OCI-M1 (cell line): ENCODE data around the gene CHMP2A.

Experiments
- DNase-seq: peaks from one replicate; lab custom pipeline; 2025; lab: John Stamatoyannopoulos, UW

The CHMP2A gene

GRCh38 chr19:58569943-58570670 lies 15.2 kb upstream of the CHMP2A start:
- no peak for DNase-seq

GRCh38 chr19:58569191-58569942 lies 14.5 kb upstream of the CHMP2A start:
- DNase-seq = no peak

DNA sequence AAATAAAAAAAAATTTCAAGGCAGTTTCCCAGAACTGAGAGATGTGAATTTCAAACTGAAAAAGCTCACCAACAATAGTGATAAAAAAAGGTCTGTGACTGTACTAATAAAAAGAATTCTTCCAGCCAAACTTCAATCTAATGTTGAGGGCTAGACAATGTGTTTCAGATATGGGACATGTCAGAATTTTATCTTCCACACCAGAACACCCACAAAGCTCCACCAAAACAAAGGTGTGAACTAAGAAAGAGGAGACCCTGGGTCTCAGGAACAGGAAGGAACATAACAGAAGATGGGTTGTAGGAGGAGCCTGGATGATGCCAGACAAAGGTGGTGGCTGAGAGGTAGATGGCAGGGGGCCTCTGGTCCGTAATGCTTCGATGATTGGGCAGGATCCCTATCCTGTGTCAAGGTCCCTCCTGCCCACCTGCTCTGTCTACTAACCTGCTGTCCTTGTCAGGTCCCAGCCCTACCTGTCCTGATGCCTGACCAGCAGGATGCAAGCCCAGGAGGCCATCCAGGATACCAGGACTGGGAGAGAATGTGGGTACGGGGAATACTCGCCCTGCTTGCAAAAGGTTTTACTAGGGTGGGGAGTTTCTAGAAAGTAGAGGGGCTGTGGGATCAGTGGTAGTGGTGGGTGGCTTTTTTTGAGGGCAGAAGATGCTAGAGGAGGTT lies 13.7 kb upstream of the CHMP2A start:
- no peak for DNase-seq

- no peak for DNase-seq
Observed at GRCh38 chr19:58566989-58567388, 12.1 kb upstream of the CHMP2A start.

DNA sequence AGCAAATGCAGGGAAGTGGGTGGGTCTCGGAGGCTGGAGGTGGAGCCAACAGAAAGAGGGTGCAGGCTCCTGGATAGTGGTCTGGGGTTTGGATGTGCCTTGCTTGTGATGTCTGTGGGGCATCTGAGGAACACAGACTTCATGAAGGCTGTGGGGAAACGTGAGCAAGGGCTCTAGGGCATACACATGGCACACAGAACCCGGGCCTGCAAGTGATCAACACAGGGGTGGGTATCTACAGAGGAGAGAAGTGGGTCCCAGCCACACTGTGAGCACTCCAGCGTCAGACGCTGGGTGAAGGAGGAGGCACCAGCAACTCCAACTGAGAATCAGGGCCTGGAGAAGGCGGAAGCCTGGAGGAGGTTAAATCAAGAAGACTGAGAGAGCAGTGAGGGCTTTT lies 8.9 kb upstream of the CHMP2A start:
- no peak for DNase-seq

DNA sequence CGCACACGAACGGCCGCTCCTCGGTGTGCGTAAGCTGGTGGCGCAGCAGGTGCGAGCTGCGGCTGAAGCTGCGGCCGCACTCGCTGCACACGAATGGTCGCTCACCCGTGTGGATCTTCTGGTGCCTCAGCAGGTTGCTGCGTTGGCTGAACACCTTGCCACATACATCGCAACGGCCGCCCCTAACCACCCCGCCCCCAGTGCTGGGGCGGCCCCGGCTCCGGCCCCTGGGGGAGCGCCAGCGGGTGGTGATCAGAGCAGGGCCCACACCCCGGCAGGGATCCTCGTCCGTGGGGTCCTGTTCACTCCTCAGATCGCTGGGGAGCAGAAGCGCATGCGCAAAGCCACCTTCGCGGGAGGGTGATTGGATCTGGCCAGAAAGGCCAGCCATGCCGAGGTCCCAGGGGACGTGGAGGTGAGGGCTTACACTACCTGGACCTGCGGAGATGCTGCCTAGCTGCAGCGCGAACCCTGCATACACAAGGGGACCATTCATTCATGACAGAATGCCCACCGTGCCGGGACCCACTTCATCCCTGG lies 8.2 kb upstream of the CHMP2A start:
- no peak for DNase-seq

- DNase-seq = no peak
Observed at GRCh38 chr19:58562122-58563033, 7.5 kb upstream of the CHMP2A start.

- DNase-seq = no peak
Observed at GRCh38 chr19:58561373-58562121, 6.6 kb upstream of the CHMP2A start.

DNA sequence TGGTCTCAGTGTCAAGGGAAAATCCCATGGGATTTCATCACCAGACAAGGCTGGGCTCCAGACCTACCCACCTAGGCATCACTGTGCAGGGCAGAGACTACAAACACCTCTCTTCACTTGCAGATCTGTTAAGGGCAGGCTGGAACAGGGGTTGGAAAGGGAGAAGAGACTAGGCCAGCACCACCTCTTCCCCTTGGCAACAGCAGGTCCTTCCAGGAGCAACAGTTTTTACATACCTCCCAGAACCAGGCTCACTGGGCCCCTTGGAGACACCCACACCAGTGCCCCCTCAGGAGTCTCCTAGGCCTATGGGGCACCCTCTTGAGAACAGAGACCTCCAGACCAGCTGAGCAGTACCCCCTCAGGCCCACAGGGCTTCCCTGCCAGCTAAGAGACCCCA lies 6.0 kb upstream of the CHMP2A start:
- no peak for DNase-seq

- no peak for DNase-seq
Observed at GRCh38 chr19:58560007-58560887, 5.3 kb upstream of the CHMP2A start.

DNA sequence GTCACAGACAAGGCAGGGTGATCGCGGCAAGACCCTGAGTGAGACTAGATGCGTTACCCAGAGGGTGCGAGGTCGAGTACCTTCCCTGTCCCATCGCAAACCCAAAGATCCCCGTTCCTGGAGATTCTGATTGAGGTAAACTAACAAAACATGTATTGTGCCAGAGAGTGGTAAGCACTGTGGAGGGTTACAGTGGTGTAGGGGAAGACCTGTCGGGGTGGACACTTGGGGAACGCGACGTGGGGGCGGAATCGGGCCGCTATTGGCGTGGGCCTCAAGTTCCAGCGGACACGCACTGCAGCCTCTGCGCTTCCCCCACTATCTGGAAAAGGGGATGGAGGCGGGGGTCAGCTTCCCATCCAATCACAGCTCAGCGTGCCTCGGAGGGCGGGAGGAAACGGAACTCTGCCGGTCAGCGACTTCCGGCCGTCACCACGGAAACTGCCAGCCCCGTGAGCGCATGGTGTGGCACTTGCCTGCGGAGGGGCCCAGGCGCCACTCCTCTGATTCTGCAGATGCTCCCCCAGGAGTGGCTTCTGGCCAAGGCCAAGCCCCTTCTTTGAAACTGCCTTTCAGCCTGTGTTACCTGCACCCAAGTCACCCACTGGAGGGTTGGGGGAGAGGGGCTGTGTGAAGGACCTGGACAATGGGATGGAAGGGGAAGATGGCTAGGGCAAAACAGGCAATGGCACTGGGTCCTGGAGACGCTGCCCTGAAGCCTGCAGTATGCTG lies 4.5 kb upstream of the CHMP2A start:
- DNase-seq = no peak

GRCh38 chr19:58558623-58559274 lies 3.8 kb upstream of the CHMP2A start:
- no peak for DNase-seq

- DNase-seq = no peak
Observed at GRCh38 chr19:58558066-58558622, 3.2 kb upstream of the CHMP2A start, which contains the start of gene UBE2M. Gene UBE2M, minus strand, starts transcription at chr19:58558611. Its CDS starts 230 bp downstream, at chr19:58558381.

DNA sequence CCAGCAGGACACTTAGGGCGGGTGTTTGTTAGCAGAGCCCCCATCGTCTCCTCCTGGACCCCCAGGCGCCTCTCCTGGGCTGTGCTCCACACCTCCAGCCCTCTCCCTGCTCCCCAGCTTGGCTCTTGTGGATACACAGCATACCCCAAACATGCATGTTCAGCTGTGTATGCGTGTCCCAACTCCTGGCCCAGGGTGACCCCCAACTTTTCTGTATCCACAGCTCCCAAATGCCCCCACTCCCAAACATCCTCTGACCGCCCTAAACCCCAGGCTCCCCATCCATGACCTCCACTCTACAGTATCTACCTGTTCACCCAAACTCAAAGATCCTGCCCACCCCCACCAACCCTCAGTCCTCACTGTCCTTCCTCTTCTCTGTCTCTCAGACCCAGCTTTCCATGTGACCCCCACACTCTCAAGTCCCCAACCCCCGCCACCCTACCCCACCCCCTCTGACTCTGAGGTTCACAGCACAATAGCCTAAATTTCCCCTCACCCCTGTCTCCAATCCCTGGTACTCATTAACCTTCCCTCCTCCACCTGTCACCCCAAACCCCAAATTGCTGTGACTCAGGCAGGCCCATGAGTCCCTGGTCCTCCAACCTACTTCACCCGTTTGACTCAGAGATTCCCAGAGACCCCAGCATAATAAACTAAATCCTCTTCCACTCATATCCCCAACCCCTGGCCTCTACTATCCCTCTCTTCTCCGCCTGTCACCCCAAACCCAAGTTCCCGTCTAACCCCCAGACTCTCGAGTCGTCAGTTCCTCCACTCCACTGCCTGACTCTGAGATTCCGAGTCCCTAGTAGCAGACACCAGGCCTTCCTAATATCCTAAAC lies 2.5 kb upstream of the CHMP2A start:
- DNase-seq = no peak

DNA sequence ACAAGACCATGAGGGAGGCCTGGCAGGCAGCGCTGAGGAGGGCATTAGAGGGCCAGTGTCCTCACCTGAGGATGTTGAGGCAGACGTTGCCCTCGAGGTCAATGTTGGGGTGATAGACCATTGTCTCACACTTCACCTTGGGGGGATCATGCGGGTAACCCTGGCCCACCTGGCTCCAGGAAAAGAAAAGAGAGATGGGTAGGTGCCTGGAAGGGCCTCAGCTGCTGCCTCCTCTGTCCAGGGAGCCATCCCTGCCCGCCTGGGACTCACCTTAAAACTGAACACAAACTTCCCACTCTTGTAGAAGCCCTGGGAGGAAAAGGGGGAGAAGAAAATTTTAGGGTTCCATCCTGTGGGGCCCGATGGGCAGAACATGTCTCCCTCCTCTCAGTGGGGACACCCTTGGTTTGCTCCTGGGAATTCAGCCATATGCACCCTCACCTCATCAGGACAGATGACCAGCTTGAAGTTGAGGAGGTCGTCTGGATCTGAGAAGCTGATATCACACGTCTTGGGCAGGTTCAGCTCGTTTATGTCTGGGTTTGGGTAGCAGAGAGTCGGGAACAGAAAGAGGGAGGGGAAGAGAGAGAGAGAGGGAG lies 1.8 kb upstream of the CHMP2A start:
- DNase-seq = no peak

DNA sequence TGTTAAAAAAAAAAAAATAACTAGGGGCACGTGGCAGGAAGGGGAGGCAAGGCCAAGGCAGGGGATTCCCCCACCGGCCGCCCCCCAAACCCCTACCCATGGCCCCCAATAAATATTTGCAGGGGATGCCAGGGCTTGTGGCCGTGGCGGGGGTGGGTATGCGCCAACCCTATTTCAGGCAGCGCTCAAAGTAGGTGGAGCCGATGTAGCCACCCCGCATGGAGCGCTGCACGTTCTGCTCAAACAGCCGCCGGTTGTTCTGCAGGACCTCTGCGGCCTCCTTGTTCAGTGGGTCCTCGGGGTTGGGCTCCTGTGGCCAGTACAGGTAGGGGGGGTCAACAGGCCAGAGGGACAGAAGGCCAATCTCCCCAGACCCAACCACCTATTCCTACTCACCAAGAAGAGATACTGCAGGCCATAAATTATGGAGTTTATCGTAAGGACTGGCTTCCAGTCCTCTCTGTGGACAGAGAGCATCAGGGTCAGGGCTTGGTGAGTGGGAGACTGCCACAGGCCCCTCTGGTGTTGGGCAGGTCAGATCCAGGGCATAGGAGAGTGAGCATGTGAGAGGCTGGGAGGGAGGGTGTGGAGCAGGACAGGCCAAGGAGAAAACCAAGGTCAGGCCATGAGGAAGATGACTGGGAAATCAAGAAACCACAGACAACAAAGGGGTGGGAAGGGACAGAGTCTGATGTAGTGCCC lies 1.2 kb upstream of the CHMP2A start:
- no peak for DNase-seq
